Astrocyte (in vitro differentiated cells and primary cell): ENCODE data around the gene KANSL3. TPM values are rescaled to one million over a fixed set of nuclear protein-coding genes. Genes with fewer than 3 reads are reported as not detected.

Experiments used
- DNase-seq: peaks from one replicate; pipeline ENCODE4 v3.0.0-alpha.2; 2010; ENCODE audit warnings: low read depth
- FAIRE-seq: peaks from 2 replicates; lab custom pipeline; 2011; peaks lifted over from hg19 to GRCh38; lab: Jason Lieb, UNC
- H2AFZ ChIP-seq: 2 replicates; pipeline ENCODE4 v1.6.0; 2012; ENCODE audit warnings: low read depth, low read length, inconsistent platforms
- H3K27ac ChIP-seq: 2 replicates; pipeline ENCODE4 v1.5.1; 2011; ENCODE audit warnings: low read depth, low read length, inconsistent platforms
- H3K27me3 ChIP-seq: 2 replicates; pipeline ENCODE4 v1.6.0; 2011; ENCODE audit warnings: low read length, inconsistent platforms; ENCODE audit not compliant: insufficient read depth
- H3K36me3 ChIP-seq: 2 replicates; pipeline ENCODE4 v1.5.1; 2011; ENCODE audit warnings: low read length, inconsistent platforms; ENCODE audit not compliant: insufficient read depth
- H3K4me1 ChIP-seq: 2 replicates; pipeline ENCODE4 v1.5.1; 2011; ENCODE audit warnings: low read length, inconsistent platforms; ENCODE audit not compliant: insufficient read depth
- H3K4me2 ChIP-seq: 2 replicates; pipeline ENCODE4 v1.6.0; 2012; ENCODE audit warnings: low read length, inconsistent platforms
- H3K4me3 ChIP-seq: 2 replicates; pipeline ENCODE4 v1.5.1; 2011; ENCODE audit warnings: low read depth, mild to moderate bottlenecking, low read length, inconsistent platforms; ENCODE audit not compliant: insufficient read depth
- H3K79me2 ChIP-seq: 2 replicates; pipeline ENCODE4 v1.6.0; 2012; ENCODE audit warnings: mild to moderate bottlenecking, low read length, inconsistent platforms; ENCODE audit not compliant: insufficient read depth
- H3K9ac ChIP-seq: 2 replicates; pipeline ENCODE4 v1.6.0; 2012; ENCODE audit warnings: mild to moderate bottlenecking, low read length, inconsistent platforms
- H3K9me3 ChIP-seq: 2 replicates; pipeline ENCODE4 v1.5.1; 2012; ENCODE audit warnings: low read depth, mild to moderate bottlenecking, low read length, inconsistent platforms; ENCODE audit not compliant: insufficient read depth
- H4K20me1 ChIP-seq: 2 replicates; pipeline ENCODE4 v1.6.0; 2012; ENCODE audit warnings: low read length, inconsistent platforms; ENCODE audit not compliant: insufficient read depth
- H3K27ac Mint-ChIP-seq: one replicate; pipeline ENCODE4 v1.8.0; 2021; ENCODE audit warnings: mild to moderate bottlenecking, mixed read lengths; ENCODE audit not compliant: unreplicated experiment
- H3K27me3 Mint-ChIP-seq: one replicate; pipeline ENCODE4 v1.8.0; 2021; ENCODE audit warnings: low read depth, mixed read lengths; ENCODE audit not compliant: unreplicated experiment
- H3K36me3 Mint-ChIP-seq: one replicate; pipeline ENCODE4 v1.8.0; 2021; ENCODE audit warnings: low read depth, mixed read lengths; ENCODE audit not compliant: unreplicated experiment
- H3K4me1 Mint-ChIP-seq: one replicate; pipeline ENCODE4 v1.8.0; 2021; ENCODE audit warnings: low read depth, mixed read lengths; ENCODE audit not compliant: unreplicated experiment
- H3K4me3 Mint-ChIP-seq: one replicate; pipeline ENCODE4 v1.8.0; 2021; ENCODE audit warnings: mild to moderate bottlenecking, moderate library complexity, mixed read lengths; ENCODE audit not compliant: unreplicated experiment
- H3K9me3 Mint-ChIP-seq: one replicate; pipeline ENCODE4 v1.8.0; 2021; ENCODE audit warnings: mild to moderate bottlenecking, mixed read lengths; ENCODE audit not compliant: unreplicated experiment
- EZH2 ChIP-seq: IDR thresholded peaks from 2 replicates; pipeline ENCODE4 v1.6.1; 2012; ENCODE audit warnings: mild to moderate bottlenecking, low read length, inconsistent platforms; ENCODE audit not compliant: insufficient read depth
- total RNA-seq: library from RNA; stranded (reverse); gene quantifications from 2 replicates; pipeline ENCODE4 v1.2.1, GENCODE V29; 2021
- TF ChIP-seq, protein P1 (sequence below): IDR thresholded peaks from 2 replicates; pipeline ENCODE4 v1.5.1; 2011; ENCODE audit warnings: low read depth, mild to moderate bottlenecking, inconsistent platforms, low read length, moderate library complexity; ENCODE audit not compliant: insufficient read depth

The KANSL3 gene
- total RNA-seq, 1 donor from 2014 or later: 26.7 TPM

DNA sequence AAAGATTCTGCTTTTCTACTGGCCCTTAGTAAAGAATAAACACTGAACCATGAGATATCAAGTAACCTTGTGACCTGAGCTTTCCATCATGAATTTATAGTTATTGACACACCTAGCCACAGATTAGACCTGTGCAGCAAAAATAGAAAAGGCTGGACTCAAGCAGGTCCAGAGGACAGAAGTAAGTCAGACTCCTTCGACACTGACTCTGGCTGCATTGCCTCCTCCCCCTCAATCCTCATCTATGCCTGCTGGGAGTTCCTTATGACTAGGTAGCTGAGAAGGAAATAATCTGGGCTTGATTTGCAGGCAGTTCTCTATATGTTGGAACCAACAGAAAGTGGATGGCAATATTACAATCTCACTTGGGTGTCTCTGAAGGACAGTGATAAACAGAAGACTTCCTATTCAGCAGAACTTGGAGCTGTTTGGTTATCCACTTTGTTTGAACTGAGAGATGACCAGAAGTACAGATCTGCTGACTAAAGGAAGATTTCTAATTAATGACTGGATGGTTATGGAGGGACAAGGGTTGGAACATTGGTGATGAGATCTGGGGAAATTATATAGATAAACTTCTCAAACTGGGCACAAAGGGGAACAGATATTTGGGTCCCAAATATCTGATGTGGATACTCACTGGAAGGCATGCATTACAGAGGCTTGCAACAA is 62.2 kb downstream of the KANSL3 start:
- Mint-ChIP-seq H3K27me3 (no peaks in the 10 kb centered on the region), H3K36me3 (peaks cover 3% of the 10 kb centered on the region), H3K4me1 (peaks cover 3% of the 10 kb centered on the region), H3K27ac (no peak overlapping the region), H3K4me3 (no peak overlapping the region), H3K9me3 (peaks cover 3% of the 10 kb centered on the region)
- Histone ChIP-seq H3K4me2 (no peak overlapping the region), H3K27me3 (no peaks in the 10 kb centered on the region), H3K36me3 (no peaks in the 10 kb centered on the region), H3K9ac (no peak overlapping the region), H3K4me1 (no peaks in the 10 kb centered on the region), H2AFZ (no peak overlapping the region), H4K20me1 (no peaks in the 10 kb centered on the region), H3K27ac (no peak overlapping the region), H3K9me3 (no peaks in the 10 kb centered on the region), H3K4me3 (no peak overlapping the region), H3K79me2 (no peaks in the 10 kb centered on the region)
- TF ChIP-seq, protein P1, sequence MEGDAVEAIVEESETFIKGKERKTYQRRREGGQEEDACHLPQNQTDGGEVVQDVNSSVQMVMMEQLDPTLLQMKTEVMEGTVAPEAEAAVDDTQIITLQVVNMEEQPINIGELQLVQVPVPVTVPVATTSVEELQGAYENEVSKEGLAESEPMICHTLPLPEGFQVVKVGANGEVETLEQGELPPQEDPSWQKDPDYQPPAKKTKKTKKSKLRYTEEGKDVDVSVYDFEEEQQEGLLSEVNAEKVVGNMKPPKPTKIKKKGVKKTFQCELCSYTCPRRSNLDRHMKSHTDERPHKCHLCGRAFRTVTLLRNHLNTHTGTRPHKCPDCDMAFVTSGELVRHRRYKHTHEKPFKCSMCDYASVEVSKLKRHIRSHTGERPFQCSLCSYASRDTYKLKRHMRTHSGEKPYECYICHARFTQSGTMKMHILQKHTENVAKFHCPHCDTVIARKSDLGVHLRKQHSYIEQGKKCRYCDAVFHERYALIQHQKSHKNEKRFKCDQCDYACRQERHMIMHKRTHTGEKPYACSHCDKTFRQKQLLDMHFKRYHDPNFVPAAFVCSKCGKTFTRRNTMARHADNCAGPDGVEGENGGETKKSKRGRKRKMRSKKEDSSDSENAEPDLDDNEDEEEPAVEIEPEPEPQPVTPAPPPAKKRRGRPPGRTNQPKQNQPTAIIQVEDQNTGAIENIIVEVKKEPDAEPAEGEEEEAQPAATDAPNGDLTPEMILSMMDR: no peak
- TF ChIP-seq EZH2: no peak
- FAIRE-seq (no peak), DNase-seq (no peak)

GRCh38 chr2:96574364-96574763 is 63.7 kb downstream of the KANSL3 start:
- DNase-seq (no peak), FAIRE-seq (no peak)
- Histone ChIP-seq H3K9ac (no peak overlapping the region), H3K4me1 (no peaks in the 10 kb centered on the region), H3K4me3 (no peak overlapping the region), H3K79me2 (no peaks in the 10 kb centered on the region), H3K9me3 (no peaks in the 10 kb centered on the region), H3K36me3 (no peaks in the 10 kb centered on the region), H2AFZ (no peak overlapping the region), H3K27me3 (no peaks in the 10 kb centered on the region), H3K4me2 (no peak overlapping the region), H3K27ac (no peak overlapping the region), H4K20me1 (no peaks in the 10 kb centered on the region)
- Mint-ChIP-seq H3K36me3 (peaks cover 6% of the 10 kb centered on the region), H3K27ac (no peak overlapping the region), H3K4me1 (peaks cover 3% of the 10 kb centered on the region), H3K27me3 (no peaks in the 10 kb centered on the region), H3K9me3 (peaks cover 5% of the 10 kb centered on the region), H3K4me3 (no peak overlapping the region)
- TF ChIP-seq, protein P1: no peak
- TF ChIP-seq EZH2: no peak

DNA sequence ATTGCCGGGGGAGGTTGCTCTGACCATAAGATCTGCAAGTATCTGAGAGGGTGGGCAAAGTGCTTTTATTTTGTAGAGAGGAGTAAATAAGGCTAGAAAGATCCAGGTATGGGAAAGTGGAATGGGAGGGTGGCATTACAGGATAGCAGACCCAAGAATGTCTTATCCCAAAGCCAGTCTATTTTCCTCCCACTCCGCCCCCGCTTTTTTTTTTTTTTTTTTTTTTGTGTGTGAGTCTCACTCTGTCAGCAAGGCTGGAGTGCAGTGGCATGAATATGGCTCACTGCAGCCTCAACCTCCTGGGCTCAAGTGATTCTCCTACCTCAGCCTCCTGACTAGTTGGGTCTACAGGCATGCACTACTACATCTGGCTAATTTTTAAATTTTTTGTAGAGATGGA is 70.0 kb downstream of the KANSL3 start:
- H3K27me3 ChIP-seq: no peaks in the 10 kb centered on the region
- H3K36me3 ChIP-seq: no peaks in the 10 kb centered on the region
- Mint-ChIP-seq H3K9me3 (peaks cover 4% of the 10 kb centered on the region), H3K27me3 (peaks cover 2% of the 10 kb centered on the region), H3K36me3 (peaks cover 5% of the 10 kb centered on the region), H3K4me1 (peaks cover under 1% of the 10 kb centered on the region), H3K27ac (no peak overlapping the region), H3K4me3 (no peak overlapping the region)
- H2AFZ ChIP-seq: no peak overlapping the region
- no peak for DNase-seq
- TF ChIP-seq, protein P1: no peak
- no peak for TF ChIP-seq EZH2
- H3K79me2 ChIP-seq: no peaks in the 10 kb centered on the region
- no peak for FAIRE-seq
- H3K27ac ChIP-seq: no peak overlapping the region
- no peaks in the 10 kb centered on the region for H3K4me1 ChIP-seq
- H3K4me2 ChIP-seq: no peak overlapping the region
- no peaks in the 10 kb centered on the region for H4K20me1 ChIP-seq
- H3K9ac ChIP-seq: no peak overlapping the region
- H3K9me3 ChIP-seq: no peaks in the 10 kb centered on the region
- no peak overlapping the region for H3K4me3 ChIP-seq
